Skeletal muscle tissue (tissue), 4 donors: Measurements from ENCODE around the gene PITPNC1. TPM values are rescaled to one million over a fixed set of nuclear protein-coding genes. Genes with fewer than 3 reads are reported as not detected.
"Not testable (repeated sequence)": the region's sequence is repeated elsewhere in the genome, so short reads cannot be mapped to it uniquely, and the experiment has no call there.

Experiments used
- H3K27ac ChIP-seq: one replicate; pipeline ENCODE4 v1.7.0; 2013; ENCODE audit warnings: mild to moderate bottlenecking, low read depth, low read length, inconsistent platforms
- H3K27me3 ChIP-seq, 3 donors: one replicate each; pipeline ENCODE4 v1.7.0; 2013; ENCODE audit warnings: low read length in 3 of 3; ENCODE audit not compliant: control insufficient read depth in 3 of 3, insufficient read depth in 3 of 3
- H3K36me3 ChIP-seq, 3 donors: one replicate each; pipeline ENCODE4 v1.7.0; 2013; ENCODE audit warnings: low read length in 3 of 3; ENCODE audit not compliant: control insufficient read depth in 3 of 3, insufficient read depth in 3 of 3
- H3K4me1 ChIP-seq, 3 donors: one replicate each; pipeline ENCODE4 v1.7.0; 2013; ENCODE audit warnings: low read length in 3 of 3, mild to moderate bottlenecking in 3 of 3; ENCODE audit not compliant: control insufficient read depth in 3 of 3, insufficient read depth in 3 of 3
- H3K4me3 ChIP-seq, 3 donors: one replicate each; pipeline ENCODE4 v1.7.0; 2013; ENCODE audit warnings: low read length in 3 of 3
- H3K9ac ChIP-seq, 3 donors: one replicate each; pipeline ENCODE4 v1.7.0; 2013; ENCODE audit warnings: low read length in 3 of 3, mild to moderate bottlenecking in 3 of 3, moderate library complexity in 2 of 3, low read depth in 1 of 3
- H3K9me3 ChIP-seq, 3 donors: one replicate each; pipeline ENCODE4 v1.7.0; 2013; ENCODE audit warnings: low read length in 3 of 3; ENCODE audit not compliant: control insufficient read depth in 3 of 3
- total RNA-seq: library from RNA; depleted of rRNA; stranded (reverse); fragments of >200 nt; gene quantifications from one replicate; pipeline ENCODE4 v1.2.3, GENCODE V29; 2014
- donor health status: Osteomylitis.

Gene PITPNC1
- total RNA-seq, 1 donor from 2014 or later, result 9.4 TPM

- peak overlapping the region; percentile 73 to 83 (median 80) for H3K9ac ChIP-seq
- no peaks in the 10 kb centered on the region for H3K9me3 ChIP-seq
- peaks cover 14 to 19% (median 17%) of the 10 kb centered on the region in 3 donors for H3K4me1 ChIP-seq
- H3K4me3 ChIP-seq, result peak overlapping the region; percentile 80 to 81 (median 81)
- no peaks in the 10 kb centered on the region for H3K36me3 ChIP-seq
- no peaks in the 10 kb centered on the region for H3K27me3 ChIP-seq
- peak overlapping the region; percentile 78 for H3K27ac ChIP-seq
These were observed 1.6 kb downstream of the PITPNC1 start for GRCh38 chr17:67378454-67379250.

- H3K4me3 ChIP-seq, result peak overlapping the region; percentile 80 to 81 (median 81)
- H3K27me3 ChIP-seq, result no peaks in the 10 kb centered on the region
- no peaks in the 10 kb centered on the region for H3K36me3 ChIP-seq
- H3K9ac ChIP-seq, result peak overlapping the region; percentile 73 to 80 (median 78)
- no peaks in the 10 kb centered on the region for H3K9me3 ChIP-seq
- peaks cover 14 to 19% (median 17%) of the 10 kb centered on the region in 3 donors for H3K4me1 ChIP-seq
- peak overlapping the region; percentile 78 for H3K27ac ChIP-seq
These were observed 2.2 kb downstream of the PITPNC1 start for GRCh38 chr17:67379251-67379630.

- Histone ChIP-seq H3K4me3 (no peak overlapping the region), H3K27me3 (no peaks in the 10 kb centered on the region), H3K36me3 (no peaks in the 10 kb centered on the region), H3K27ac (no peak overlapping the region), H3K9me3 (peaks cover 0 to 3% (median 0%) of the 10 kb centered on the region in 3 donors), H3K9ac (no peak overlapping the region), H3K4me1 (peaks cover 7 to 10% (median 10%) of the 10 kb centered on the region in 3 donors)
These were observed 4.8 kb downstream of the PITPNC1 start for GRCh38 chr17:67381929-67382257.

- Histone ChIP-seq H3K27ac (no peak overlapping the region), H3K4me1 (peaks cover 3 to 10% (median 9%) of the 10 kb centered on the region in 3 donors), H3K9ac (no peak overlapping the region), H3K36me3 (no peaks in the 10 kb centered on the region), H3K27me3 (no peaks in the 10 kb centered on the region), H3K4me3 (no peak overlapping the region), H3K9me3 (peaks cover 0 to 3% (median 0%) of the 10 kb centered on the region in 3 donors)
These were observed 8.3 kb downstream of the PITPNC1 start for GRCh38 chr17:67385122-67385988.

- Histone ChIP-seq H3K4me1 (peaks cover 4 to 15% (median 9%) of the 10 kb centered on the region in 3 donors), H3K27me3 (no peaks in the 10 kb centered on the region), H3K36me3 (no peaks in the 10 kb centered on the region), H3K9me3 (peaks cover 0 to 3% (median 0%) of the 10 kb centered on the region in 3 donors), H3K9ac (no peak overlapping the region), H3K27ac (no peak overlapping the region), H3K4me3 (no peak overlapping the region)
These were observed 10.0 kb downstream of the PITPNC1 start for GRCh38 chr17:67386965-67387551.

- not testable (repeated sequence) for H3K4me3 ChIP-seq, H3K27me3 ChIP-seq, H3K9me3 ChIP-seq, H3K9ac ChIP-seq, H3K36me3 ChIP-seq, H3K27ac ChIP-seq
- H3K4me1 ChIP-seq, result peaks cover 4 to 15% (median 9%) of the 10 kb centered on the region in 3 donors
These were observed 11.5 kb downstream of the PITPNC1 start for GRCh38 chr17:67388536-67388935.

GRCh38 chr17:67388986-67389385 is 11.9 kb downstream of the PITPNC1 start:
- peaks cover 4 to 15% (median 9%) of the 10 kb centered on the region in 3 donors for H3K4me1 ChIP-seq
- no peak overlapping the region for H3K27ac ChIP-seq
- H3K9me3 ChIP-seq, result peaks cover 0 to 3% (median 0%) of the 10 kb centered on the region in 3 donors
- H3K4me3 ChIP-seq, result no peak overlapping the region
- no peak overlapping the region for H3K9ac ChIP-seq
- H3K27me3 ChIP-seq, result no peaks in the 10 kb centered on the region
- H3K36me3 ChIP-seq, result no peaks in the 10 kb centered on the region

- H3K9ac ChIP-seq, result no peak overlapping the region
- H3K27me3 ChIP-seq, result no peaks in the 10 kb centered on the region
- H3K9me3 ChIP-seq, result peaks cover 0 to under 1% (median 0%) of the 10 kb centered on the region in 3 donors
- H3K27ac ChIP-seq, result peak overlapping the region; percentile 31
- no peaks in the 10 kb centered on the region for H3K36me3 ChIP-seq
- peaks cover 4 to 15% (median 9%) of the 10 kb centered on the region in 3 donors for H3K4me1 ChIP-seq
- H3K4me3 ChIP-seq, result no peak overlapping the region
These were observed 13.0 kb downstream of the PITPNC1 start for GRCh38 chr17:67390006-67390645.

GRCh38 chr17:67390646-67391361 is 13.7 kb downstream of the PITPNC1 start:
- Histone ChIP-seq H3K4me1 (peaks cover 4 to 15% (median 9%) of the 10 kb centered on the region in 3 donors), H3K4me3 (no peak overlapping the region), H3K9ac (no peak overlapping the region), H3K9me3 (no peaks in the 10 kb centered on the region), H3K36me3 (no peaks in the 10 kb centered on the region), H3K27me3 (no peaks in the 10 kb centered on the region), H3K27ac (peak overlapping the region; percentile 31)
